NCI-H1436 (cell line): Measurements from ENCODE around the gene TMED1.
"Not testable (repeated sequence)": the region's sequence is repeated elsewhere in the genome, so short reads cannot be mapped to it uniquely, and the experiment has no call there.

ENCODE experiments used
- DNase-seq: peaks from one replicate; lab custom pipeline; 2025; lab: John Stamatoyannopoulos, UW

The TMED1 gene, protein sequence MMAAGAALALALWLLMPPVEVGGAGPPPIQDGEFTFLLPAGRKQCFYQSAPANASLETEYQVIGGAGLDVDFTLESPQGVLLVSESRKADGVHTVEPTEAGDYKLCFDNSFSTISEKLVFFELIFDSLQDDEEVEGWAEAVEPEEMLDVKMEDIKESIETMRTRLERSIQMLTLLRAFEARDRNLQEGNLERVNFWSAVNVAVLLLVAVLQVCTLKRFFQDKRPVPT

DNA sequence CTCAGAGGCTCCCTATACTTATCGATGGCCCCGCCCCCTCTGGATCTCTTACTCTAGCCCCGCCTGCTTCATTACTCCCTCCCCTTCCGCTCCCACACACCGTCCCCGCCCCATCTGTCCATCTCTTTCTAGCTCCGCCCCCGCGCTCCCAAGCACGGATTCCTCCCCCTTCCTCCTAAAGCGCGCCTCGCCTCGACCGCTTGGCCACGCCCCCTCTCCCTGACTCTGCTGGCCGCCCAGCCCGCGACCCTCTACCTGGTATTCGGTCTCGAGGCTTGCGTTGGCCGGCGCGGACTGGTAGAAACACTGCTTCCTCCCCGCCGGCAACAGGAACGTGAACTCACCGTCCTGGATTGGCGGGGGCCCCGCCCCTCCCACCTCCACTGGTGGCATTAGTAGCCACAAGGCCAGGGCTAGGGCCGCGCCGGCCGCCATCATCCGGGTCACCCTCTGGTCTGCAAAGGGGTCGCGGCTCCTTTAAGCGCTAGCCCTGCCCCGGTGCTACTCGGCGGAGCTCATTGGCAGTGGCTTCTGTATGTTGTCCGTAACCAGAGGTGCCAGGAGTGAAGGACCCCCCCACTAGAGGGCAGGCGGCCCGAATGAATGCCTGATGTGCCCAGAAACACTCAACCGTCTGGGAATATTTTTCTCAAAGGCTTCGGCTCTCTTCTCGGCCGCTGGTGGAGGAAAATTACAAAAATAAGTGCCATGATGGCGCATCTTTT is at the start of gene TMED1:
TSS of gene TMED1 (minus strand) at position 459 of the 725 bp plus-strand sequence. CDS start at position 438, 21 bp downstream.
- peak; percentile 100 for DNase-seq

DNA sequence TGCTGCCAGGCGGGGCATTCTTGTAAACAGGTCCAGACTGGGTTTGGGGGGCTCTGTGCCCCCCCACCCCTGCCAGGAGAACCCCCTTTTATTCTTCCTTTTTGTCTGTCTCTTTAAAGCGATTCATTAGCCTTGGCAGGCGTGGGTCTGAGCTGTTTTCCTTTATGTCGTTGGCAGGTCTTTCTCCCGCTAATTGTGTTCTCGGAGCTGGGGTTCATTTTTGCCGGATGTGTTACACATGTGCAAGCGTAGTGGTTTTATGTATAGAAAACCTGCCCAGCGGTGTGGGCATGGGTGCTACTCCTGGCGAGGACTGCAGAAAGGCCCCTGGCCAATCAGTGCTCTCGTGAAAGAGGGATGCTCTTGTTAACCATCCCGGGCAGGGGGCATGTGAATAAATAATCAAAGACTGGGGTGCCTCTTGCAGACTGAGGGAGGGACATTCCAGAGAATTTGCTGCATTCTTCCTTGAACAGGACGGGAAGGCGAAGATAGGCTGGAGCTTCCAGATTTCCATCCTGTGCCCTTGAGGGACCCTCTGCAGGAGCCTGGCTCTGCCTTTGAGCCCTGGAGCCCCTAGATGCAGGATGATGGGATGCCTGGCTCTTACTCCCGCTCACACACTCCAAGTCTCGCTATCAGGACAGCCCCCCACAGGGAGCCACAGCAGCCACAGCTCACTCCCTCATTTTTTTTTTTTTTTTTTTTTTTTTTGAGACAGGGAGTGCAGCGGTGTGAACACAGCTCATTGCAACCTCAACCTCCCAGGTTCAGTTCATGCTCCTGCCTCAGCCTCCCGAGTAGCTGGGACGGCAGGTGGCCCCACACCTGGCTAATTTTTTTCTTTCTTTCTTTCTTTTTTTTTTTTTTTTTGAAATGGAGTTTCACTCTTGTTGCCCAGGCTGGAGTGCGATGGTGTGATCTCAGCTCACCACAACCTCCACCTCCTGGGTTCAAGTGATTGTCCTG is 49.5 kb upstream of the TMED1 start:
- DNase-seq, result no peak

DNA sequence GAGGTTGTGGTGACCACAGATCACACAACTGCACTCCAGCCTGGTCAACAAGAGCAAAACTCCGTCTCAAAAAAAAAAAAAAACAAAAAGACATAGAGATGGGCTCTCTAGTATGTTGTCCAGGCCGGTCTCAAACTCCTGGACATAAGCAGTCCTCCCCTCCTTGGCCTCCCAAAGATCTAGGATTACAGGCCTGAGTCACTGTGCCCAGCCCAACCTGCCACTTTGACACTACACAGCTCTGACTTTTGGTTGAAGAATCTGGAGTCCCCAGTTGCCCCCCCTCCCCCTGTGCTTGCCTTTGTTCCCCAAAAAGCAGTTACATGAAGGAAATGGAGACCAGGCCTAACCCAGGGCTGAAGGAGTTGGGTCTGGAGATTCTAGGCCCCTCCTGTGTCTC is 48.3 kb upstream of the TMED1 start:
- DNase-seq, result no peak

DNA sequence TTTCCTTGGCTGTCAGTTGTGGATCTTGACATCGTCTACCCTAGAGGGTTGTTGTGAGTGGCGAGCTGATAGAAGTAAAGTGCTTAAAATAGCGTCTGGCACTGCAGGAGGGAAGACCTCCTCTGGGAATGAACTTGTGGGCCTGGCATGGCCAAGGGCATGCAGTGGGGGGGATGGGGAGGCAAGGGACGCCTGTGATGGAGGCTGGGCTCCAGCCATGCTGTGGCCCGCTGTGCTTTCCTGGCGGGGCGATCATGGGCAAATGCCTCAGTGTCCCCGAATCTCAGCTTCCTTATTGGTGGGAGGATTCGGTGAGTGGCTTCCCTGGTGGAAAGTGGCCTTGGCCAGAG is 46.1 kb upstream of the TMED1 start:
- no peak for DNase-seq

DNA sequence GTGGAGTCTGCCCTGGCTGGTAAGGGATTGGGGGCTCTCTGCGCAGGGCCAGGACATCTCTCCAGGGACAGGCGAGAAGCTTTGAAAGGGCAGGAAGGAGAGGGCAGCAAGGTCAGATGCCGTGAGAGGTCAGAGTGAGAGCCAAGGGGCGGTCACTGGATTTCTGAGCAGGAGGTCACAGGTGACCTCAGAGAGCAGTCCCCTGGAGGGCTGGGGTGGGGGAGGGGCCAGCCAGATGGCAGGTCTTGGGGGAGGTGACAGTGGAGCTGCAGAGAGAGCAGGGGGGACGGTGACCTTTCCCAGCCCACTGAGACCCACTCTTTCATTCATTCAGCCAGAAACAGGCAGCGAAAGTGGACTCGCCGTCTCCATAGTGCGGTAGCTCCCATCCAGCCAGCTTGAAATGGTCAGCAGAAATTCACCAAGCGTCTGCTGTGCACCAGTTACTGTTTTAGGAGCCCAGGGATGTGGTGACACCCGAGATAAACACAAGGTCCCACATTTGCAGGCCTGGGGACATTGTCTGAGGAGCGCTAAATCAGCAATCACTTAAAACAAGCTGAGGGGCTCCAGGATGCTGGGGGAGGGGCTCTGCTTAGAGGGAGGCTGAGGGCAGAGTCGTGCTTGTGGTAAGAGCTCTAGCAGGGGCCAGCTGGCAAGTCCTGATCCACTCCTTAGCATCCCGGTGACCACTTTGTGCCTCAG is 45.5 kb upstream of the TMED1 start:
- DNase-seq, result no peak

DNA sequence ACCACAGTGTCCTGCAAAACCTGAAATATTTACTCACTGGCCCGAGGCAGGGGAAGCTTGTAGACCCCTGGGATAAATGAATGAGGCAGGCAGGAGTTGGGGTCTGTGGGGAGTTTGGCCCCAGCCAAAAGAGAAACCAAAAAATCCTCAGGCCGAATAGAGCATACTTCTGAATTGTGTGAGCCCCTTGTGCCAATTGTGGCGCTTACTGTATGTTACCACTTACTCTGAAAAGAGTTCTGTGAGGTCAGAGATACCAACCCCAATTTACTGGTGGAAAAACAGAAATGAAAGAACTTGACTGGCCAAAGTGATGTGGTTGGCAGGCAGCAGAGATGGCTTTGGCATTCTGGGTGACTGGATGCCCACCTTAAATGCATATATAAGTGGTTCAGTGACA is 42.2 kb upstream of the TMED1 start:
- no peak for DNase-seq

DNA sequence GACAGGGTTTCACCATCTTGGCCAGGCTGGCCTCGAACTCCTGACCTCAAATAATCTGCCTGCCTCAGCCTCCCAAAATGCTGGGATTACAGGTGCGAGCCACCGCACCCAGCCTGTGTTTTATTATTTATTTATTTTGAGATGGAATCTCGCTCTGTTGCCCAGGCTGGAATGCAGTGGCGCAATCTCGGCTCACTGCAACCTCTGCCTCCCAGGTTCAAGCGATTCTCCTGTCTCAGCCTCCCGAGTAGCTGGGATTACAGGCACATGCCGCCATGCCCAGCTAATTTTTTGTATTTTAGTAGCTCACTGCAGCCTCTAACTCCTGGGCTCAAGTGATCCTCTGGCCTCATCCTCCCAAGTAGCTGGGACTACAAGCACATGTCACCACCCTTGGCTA is 41.6 kb upstream of the TMED1 start:
- DNase-seq, result not testable (repeated sequence)

DNA sequence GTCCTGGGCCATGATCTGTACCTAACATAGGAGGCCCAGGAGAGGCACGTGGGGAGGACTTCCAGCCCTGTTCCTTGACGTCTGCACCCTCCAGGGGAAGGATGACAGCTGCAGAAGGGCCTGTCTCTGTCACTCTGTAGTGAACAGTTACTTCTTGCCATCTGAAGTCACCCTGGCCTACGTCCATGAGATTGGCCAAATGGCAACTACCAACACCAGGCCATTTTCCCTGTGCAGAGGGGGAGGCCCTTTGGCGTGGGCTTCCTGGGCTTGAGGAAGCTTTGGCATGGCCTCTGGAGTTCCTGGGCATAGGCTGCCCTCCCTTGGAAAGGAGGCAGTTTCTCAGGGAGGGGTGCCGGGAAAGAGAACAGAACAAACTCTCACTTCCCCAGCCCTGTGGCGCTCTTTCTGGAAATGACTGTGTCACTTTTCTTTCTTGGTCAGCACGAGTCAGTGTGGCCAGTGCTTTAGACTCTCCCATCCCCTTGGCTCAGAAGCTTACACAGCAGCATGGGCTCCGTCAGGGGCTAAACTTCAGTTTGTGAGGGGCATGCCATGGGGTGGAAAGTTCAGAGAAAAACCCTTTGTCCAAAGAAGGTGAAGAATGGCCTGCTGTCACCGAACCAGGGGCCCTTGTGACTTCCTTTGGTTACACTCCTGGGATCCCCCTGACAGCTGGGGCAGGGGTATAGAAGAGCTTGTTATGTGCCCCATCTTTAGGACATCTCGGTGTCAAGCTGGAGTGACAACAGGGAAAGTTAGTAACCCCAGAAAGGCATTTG is 40.6 kb upstream of the TMED1 start:
- DNase-seq, result no peak

DNA sequence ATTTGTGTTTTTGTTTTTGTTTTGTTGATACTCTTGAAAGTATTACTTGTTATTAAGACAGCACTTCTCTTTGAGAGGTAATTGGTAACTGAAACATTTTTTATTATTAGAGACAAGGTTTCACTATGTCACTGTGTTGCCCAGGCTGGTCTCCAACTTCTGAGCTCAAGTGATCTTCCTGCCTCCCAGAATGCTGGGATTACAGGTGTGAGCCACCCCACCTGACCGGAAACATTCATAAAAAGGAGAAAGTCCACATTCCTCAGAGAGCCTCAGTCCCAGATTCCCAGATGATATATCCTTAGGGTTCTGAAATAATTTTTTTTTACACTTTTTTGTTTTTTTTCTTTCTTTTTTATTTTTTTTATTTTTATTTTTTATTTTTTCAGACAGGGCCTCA is 38.0 kb upstream of the TMED1 start:
- DNase-seq, result no peak

DNA sequence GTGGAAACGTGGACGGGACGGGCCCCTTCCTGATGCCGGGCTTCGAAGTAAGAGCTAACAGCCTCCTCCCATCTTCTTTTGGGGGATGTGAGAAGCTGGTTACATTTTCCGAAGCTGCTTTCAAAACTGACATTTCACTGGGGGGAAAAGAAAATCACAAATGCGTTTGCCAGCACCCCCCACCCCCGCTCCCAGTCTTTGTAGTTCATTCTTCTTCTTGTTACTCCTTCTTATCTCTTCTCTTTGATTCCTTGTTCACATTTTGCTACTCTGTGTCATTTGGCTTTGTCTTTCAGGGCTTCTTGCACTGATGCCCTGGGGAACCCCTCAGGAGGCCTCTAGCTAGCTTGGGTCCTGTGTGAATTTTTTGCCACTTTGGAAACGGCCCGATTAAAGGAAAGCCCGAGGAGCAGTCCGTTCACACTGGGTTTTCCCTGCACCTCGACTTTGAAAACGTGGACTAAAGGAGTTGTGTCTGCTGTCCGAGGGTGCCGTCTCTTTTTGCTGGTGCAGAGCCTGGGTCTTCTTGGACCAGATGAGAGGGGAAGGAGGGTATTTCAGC is 36.6 kb upstream of the TMED1 start:
- DNase-seq, result no peak

DNA sequence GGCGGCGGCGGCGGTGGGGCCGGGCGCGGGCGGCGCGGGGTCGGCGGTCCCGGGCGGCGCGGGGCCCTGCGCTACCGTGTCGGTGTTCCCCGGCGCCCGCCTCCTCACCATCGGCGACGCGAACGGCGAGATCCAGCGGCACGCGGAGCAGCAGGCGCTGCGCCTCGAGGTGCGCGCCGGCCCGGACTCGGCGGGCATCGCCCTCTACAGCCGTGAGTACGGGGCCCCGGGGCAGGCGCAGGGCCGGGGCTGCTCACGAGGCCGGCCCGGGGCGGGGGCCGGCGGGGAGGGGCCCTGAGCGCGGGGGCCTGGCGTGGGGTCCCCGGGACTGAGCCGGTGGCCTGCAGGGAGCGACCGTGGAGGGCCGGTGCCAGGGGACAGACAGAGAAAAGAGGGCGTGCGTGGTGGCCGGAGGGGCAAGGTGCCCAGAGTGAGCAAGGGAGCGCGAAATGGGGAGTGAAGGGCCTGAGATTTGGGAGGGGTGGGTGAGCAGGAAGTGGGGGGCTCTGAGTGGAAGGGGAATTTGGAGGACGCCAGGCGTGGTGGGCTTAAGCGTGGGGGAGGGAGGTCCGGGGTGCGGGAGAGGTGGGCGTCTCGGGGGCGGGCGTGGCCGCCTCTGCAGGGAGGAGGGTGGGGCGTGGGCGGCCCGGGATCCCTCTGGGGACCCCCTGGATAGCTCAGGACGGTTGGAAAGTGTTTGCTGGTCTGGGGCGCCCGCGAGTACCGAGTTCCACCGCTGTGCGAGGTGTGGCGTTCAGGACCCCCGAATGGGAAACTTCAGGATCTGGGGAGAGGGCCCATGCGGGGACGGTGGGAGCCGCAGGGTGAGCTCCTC is 35.9 kb upstream of the TMED1 start:
- peak; percentile 53 for DNase-seq

DNA sequence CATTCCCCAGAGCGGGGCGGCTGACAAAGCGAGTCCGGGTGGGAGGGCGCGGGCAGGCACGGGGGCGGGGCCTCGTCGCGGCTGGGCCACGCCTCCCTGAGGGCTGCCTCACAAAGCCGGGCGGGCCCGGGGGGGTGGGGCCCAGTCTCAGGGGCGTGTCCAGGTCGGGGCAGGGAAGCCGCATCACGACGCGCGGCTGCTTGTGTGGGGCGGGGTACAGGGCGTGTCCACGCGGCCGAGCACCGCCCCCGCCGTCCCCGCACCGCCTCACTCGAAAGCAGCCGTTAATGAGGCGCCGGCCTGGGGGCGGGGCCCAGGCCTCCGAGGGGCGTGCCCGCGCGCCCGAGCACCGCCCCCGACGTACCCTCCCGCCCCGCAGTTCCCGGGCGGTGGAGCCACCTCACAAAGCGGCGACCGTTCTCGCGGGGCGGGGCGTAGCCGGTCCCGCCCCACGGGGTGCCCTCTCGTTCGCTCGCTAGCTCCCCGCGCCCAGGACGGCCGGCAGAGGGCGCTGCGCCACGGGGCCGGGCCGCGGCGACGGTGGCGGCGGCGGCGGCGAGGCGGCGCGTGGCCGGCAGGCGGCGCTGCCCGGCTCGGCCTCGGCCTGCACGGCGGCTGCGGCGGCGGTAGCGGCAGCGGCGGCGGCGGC is 35.1 kb upstream of the TMED1 start, which contains the start of gene CARM1:
TSS of gene CARM1 (plus strand) at position 599 of the 649 bp plus-strand sequence. CDS start 150 bp downstream, outside the sequence.
- DNase-seq, result peak; percentile 99

DNA sequence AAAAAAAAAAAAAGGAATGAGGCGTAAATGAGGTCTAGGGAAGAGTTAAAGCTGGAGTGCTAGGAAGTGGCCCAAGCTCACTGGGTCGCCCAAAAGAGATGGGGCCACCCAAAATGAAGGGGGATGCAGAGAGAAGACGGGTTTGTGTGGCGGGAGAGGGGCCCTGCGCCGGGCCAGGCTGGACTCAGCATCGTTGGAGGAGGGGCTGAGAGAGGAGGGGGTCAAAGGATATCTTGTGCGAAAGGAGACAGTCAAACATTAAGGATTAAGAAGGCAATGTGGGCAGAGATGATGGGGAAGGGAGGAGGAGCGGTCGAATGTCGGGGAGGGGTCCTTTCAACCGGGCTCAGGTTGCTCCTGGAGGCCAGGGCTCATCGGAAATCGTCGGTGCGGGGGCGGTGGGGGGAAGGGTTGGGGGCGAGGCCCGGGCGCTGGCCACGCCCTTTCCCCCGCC is 34.5 kb upstream of the TMED1 start:
- DNase-seq, result no peak

DNA sequence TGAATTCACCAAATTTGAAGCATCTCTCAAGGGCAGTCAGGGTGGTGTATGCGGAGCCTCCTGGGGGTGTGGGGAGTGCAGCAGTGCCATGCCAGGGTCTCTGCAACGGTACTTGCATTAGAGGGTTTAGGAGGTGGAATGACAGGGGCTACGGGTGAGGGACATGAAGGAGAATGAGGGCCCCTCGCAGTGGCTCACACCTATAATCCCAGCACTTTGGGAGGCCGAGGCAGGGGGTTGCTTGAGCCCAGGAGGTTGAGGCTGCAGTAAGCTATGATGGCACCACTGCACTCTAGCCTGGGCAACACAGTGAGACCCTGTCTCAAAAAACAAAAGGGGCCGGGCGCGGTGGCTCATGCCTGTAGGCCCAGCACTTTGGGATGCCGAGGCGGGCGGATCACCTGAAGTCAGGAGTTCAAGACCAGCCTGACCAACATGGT is 33.9 kb upstream of the TMED1 start:
- DNase-seq, result not testable (repeated sequence)

DNA sequence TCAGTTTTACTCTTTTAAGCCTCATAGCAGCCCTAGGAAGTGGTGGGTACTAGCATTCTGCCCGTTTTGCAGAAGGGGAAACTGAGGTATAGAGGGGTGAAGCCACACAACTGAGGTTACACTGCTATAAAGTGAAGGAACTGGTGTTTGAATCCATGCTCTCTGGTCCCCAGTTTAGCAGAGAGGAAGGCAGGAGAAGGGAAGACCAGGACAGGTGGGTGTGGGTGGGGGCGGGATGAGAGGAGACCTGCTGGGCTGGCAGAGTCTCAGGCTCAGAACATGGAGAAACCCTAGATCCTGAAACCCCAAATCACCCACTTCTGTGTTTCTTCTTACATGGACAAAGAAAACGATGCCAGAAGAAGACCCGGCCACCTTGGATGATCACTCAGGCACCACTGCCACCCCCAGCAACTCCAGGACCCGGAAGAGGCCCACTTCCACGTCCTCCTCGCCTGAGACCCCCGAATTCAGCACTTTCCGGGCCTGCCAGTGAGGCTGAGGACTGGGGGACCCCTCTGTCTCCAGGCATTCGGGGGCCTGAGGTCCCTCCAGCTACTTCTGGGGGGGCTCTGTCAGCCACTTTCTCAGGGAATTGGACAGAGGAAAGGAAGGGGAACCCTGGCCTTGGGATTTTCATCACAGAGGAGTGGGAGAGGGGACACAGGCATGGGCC is 33.0 kb upstream of the TMED1 start:
- DNase-seq, result no peak

DNA sequence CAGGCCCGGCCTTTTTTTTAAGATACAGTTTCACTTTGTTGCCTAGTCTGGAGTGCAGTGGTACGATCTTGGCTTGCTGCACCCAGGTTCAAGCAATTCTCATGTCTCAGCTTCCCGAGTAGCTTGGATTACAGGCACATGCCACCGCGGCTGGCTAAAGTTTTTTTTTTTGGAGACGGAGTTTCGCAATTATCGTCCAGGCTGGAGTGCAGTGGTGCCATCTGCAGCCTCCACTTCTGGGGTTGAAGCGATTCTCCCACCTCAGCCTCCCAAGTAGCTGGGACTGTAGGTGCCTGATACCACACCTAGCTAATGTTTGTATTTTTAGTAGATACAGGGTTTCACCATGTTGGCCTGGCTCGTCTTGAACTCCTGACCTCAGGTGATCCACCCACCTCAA is 30.5 kb upstream of the TMED1 start:
- no peak for DNase-seq

DNA sequence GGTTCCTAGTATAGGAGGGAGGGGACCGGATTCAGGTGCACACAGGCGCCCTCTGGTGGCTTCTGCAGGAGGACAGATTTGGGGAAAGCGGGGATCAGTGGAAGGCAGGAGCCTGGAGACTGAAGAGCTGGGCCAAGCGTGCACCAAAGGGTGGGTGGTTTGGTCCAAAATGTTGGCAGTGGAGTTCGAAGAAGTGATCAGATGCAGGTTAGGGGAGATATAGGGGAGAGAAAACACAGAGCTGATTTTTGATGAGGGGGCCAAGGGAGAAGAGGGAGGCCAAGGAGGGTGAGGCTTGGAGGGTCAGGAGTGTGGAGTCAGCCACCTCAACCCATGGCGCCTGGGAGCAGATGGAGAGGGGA is 28.5 kb upstream of the TMED1 start:
- peak; percentile 69 for DNase-seq

DNA sequence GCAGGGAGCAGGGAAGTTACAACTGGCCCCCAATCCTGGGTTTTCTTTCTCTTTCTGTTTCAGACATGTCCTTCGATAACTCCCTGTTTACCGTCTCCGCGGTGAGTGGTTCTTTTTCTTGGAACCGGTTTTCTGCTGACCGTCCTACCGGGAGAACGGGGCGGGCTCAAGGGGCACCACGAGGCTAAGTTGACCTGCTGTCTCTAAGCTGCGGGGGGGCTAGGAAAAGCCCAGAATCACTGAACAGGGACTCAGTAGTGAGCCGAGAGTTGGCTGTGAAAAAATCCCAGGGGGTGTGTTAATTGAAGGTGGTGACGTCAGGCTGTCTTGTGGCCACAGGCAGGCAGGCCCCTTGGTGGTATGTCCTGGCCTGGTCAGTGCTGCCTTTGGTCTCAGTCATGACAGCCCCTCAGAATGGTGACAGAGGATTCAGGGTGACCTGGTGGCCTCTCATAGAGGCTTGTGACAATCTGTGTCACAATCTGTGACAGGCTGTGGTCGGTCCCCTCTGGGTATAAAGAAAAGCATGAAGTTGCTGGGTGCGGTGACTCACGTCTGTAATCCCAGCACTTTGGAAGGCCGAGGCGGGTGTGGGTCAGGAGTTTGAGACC is 27.2 kb upstream of the TMED1 start:
- DNase-seq, result no peak
